Measurements from ENCODE around the gene RNF150.
A peak's percentile ranks its signal among the peaks of the same experiment; 100 is the strongest.

Gene RNF150

GRCh38 chr4:141119071-141119470 is 14.2 kb downstream of the RNF150 start:
- H3K27ac Mint-ChIP-seq: no peak overlapping the region
- H3K4me1 Mint-ChIP-seq: no peaks in the 10 kb centered on the region
- no peak for DNase-seq
- peaks cover 27% of the 10 kb centered on the region for H3K9me3 Mint-ChIP-seq
- H3K4me3 Mint-ChIP-seq: no peak overlapping the region
- peaks cover 24% of the 10 kb centered on the region for H3K36me3 Mint-ChIP-seq (ENCODE audit: low read depth)
- TF ChIP-seq CTCF (IDR thresholded peaks at IDR 0.05): no peak
- H3K27me3 Mint-ChIP-seq (ENCODE audit: low read depth, poor library complexity): no peaks in the 10 kb centered on the region

GRCh38 chr4:141118381-141118780 is 14.9 kb downstream of the RNF150 start:
- H3K9me3 Mint-ChIP-seq: peaks cover 34% of the 10 kb centered on the region
- no peak overlapping the region for H3K4me3 Mint-ChIP-seq
- peaks cover 30% of the 10 kb centered on the region for H3K36me3 Mint-ChIP-seq (ENCODE audit: low read depth)
- DNase-seq: no peak
- H3K4me1 Mint-ChIP-seq: no peaks in the 10 kb centered on the region
- no peak for TF ChIP-seq CTCF (IDR thresholded peaks at IDR 0.05)
- no peaks in the 10 kb centered on the region for H3K27me3 Mint-ChIP-seq (ENCODE audit: low read depth, poor library complexity)
- H3K27ac Mint-ChIP-seq: no peak overlapping the region

- no peaks in the 10 kb centered on the region for H3K4me1 Mint-ChIP-seq
- no peak overlapping the region for H3K27ac Mint-ChIP-seq
- H3K9me3 Mint-ChIP-seq: peaks cover 38% of the 10 kb centered on the region
- H3K4me3 Mint-ChIP-seq: no peak overlapping the region
- TF ChIP-seq CTCF (IDR thresholded peaks at IDR 0.05): no peak
- H3K36me3 Mint-ChIP-seq (ENCODE audit: low read depth): peaks cover 34% of the 10 kb centered on the region
- DNase-seq: no peak
- H3K27me3 Mint-ChIP-seq (ENCODE audit: low read depth, poor library complexity): no peaks in the 10 kb centered on the region
These were observed 15.3 kb downstream of the RNF150 start for GRCh38 chr4:141117935-141118334.

GRCh38 chr4:141109983-141110382 is 23.3 kb downstream of the RNF150 start:
- Mint-ChIP-seq H3K36me3 (ENCODE audit: low read depth) (peaks cover 28% of the 10 kb centered on the region), H3K9me3 (peaks cover 29% of the 10 kb centered on the region), H3K4me1 (no peaks in the 10 kb centered on the region), H3K27ac (peak overlapping the region; percentile 11), H3K4me3 (no peak overlapping the region), H3K27me3 (ENCODE audit: low read depth, poor library complexity) (no peaks in the 10 kb centered on the region)
- DNase-seq: no peak
- TF ChIP-seq CTCF (IDR thresholded peaks at IDR 0.05): no peak

GRCh38 chr4:141107927-141108326 is 25.3 kb downstream of the RNF150 start:
- H3K27ac Mint-ChIP-seq: no peak overlapping the region
- no peak overlapping the region for H3K4me3 Mint-ChIP-seq
- H3K9me3 Mint-ChIP-seq: peaks cover 8% of the 10 kb centered on the region
- no peaks in the 10 kb centered on the region for H3K4me1 Mint-ChIP-seq
- DNase-seq: no peak
- no peak for TF ChIP-seq CTCF (IDR thresholded peaks at IDR 0.05)
- peaks cover 9% of the 10 kb centered on the region for H3K36me3 Mint-ChIP-seq (ENCODE audit: low read depth)
- H3K27me3 Mint-ChIP-seq (ENCODE audit: low read depth, poor library complexity): no peaks in the 10 kb centered on the region

- Mint-ChIP-seq H3K9me3 (no peaks in the 10 kb centered on the region), H3K27ac (no peak overlapping the region), H3K4me3 (no peak overlapping the region), H3K36me3 (ENCODE audit: low read depth) (no peaks in the 10 kb centered on the region), H3K27me3 (ENCODE audit: low read depth, poor library complexity) (no peaks in the 10 kb centered on the region), H3K4me1 (no peaks in the 10 kb centered on the region)
- no peak for TF ChIP-seq CTCF (IDR thresholded peaks at IDR 0.05)
- DNase-seq: no peak
These were observed 30.9 kb downstream of the RNF150 start for GRCh38 chr4:141102367-141102766.
